GM12873 (cell line): ENCODE results near the gene KCNH5.

Experiments
- TF ChIP-seq, protein P1 (sequence below): IDR thresholded peaks from 2 replicates; pipeline ENCODE4 v1.5.1; 2012; ENCODE audit warnings: low read depth, mild to moderate bottlenecking, moderate library complexity, low read length, control low read depth; ENCODE audit not compliant: insufficient read depth; ENCODE audit errors: missing control alignments

Gene KCNH5

DNA sequence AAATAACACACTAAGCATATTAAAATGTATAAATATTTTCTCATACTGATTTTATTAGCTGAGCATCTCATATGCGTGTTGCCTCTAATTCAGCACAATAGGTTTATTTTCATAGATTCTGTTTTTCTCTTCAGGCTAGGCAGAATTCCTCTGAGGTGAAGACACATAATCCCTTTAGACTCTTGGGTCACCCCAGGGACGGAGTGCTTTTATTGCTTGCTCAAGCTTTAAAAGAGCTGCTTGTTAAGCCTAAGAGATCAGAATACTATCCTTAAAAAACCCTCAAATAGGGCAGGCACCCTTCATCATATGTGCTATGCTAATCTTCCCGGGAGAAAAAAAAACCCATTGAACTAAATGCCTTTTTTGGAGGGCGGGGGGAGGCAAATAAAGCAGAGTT lies 390.1 kb downstream of the KCNH5 start:
- TF ChIP-seq, protein P1, sequence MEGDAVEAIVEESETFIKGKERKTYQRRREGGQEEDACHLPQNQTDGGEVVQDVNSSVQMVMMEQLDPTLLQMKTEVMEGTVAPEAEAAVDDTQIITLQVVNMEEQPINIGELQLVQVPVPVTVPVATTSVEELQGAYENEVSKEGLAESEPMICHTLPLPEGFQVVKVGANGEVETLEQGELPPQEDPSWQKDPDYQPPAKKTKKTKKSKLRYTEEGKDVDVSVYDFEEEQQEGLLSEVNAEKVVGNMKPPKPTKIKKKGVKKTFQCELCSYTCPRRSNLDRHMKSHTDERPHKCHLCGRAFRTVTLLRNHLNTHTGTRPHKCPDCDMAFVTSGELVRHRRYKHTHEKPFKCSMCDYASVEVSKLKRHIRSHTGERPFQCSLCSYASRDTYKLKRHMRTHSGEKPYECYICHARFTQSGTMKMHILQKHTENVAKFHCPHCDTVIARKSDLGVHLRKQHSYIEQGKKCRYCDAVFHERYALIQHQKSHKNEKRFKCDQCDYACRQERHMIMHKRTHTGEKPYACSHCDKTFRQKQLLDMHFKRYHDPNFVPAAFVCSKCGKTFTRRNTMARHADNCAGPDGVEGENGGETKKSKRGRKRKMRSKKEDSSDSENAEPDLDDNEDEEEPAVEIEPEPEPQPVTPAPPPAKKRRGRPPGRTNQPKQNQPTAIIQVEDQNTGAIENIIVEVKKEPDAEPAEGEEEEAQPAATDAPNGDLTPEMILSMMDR = no peak

DNA sequence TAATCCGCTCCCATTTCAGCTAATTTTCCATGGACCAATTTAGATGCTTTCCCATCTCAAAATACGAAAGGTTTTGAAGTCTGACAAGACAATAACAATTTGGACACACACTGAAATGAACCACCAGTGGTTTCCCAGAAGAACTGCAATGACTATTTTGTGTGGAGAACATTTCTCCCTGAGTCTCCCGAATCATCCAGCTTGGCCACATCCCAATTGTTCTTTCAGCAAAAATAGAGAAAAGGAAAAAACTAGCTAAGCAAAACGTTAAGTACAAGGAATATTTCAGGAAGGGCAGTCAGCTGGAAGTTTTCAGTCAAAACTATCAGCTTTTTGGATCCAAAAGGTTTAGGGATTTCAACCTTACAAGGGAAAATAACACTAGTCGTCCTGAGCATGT lies 390.6 kb downstream of the KCNH5 start:
- TF ChIP-seq, protein P1 = no peak
